Activated CD8-positive, alpha-beta memory T cell treated with anti-CD3 and anti-CD28 coated beads for 24 hours (primary cell): ENCODE results near the gene ENDOD1.

Experiments used
- DNase-seq: peaks from one replicate; pipeline ENCODE4 v3.0.0-alpha.2; 2020

The ENDOD1 gene

DNA sequence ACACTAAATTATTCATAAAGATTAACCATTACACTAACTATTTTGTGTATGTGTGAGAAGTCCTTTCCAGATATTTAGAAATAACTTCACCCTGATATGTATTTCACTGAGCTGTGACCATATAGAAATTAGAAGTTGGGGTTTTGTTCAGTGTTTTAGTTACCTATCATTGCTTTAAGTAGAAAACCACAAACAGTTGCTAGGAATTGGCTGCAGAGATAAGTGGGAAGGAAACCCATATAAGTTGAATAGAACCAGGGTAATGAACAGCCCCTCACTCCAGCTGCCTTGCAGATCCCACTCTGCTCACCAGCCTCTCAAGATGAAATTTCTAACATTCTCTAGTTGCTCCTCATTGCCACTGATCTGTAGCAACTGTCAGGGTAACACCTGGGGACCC is 12.7 kb upstream of the ENDOD1 start:
- DNase-seq = no peak

DNA sequence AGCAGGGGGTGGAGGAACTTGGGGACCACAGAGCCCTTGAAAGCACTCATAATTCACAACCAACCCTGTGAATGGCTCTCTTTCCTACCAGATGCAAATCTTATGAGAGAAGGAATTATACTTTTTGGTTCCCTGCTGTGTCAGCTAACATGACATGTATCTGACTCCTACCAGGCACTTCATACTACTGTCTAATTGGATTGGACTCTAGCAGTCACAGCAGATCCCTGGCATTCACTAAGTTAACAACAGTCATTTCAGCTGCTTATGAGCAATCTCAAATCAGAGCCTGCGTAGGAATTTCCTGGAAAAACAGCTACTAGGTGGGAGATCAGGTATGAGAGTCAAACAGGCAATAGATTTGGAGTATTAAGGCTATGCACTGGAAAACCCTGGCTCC is 11.1 kb upstream of the ENDOD1 start:
- DNase-seq = no peak

GRCh38 chr11:95081010-95081409 is 8.6 kb upstream of the ENDOD1 start:
- DNase-seq = no peak

GRCh38 chr11:95081412-95081811 is 8.2 kb upstream of the ENDOD1 start:
- no peak for DNase-seq

GRCh38 chr11:95082576-95083001 is 7.1 kb upstream of the ENDOD1 start:
- DNase-seq = no peak

- DNase-seq = no peak
Measured at GRCh38 chr11:95084509-95084908, 5.1 kb upstream of the ENDOD1 start.

DNA sequence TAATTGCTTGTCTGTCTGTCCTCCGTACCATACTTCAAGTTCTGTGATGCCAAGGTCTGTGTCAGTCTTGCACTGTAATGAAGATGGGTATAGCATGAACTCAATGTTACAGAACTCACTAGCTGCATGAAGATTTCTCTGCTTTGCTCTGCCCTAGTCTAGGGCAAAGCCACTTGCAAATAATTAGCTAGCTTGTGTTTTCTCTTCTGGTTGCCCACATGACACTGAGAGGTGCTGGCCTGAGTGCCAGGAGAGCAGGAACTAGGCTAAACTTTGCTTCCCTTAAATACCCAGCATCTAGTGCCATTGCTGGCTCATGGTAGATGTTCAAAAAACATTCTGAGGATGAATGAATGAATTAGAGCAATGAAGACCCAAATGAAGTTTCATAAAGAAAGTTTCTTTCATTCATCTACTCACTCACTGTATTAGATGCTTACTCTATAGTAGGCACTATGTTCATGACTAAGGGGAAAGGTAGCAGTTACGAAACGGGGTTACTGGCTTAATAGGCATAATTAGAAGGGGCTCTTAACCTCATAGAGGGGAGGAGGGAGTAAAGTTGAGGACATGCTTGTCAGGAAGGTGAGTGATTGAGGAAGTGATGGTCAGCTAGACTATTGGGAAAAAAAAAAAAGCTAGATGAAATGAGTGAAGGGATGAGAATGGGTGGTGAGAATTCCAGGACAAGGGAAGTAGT is 4.4 kb upstream of the ENDOD1 start:
- no peak for DNase-seq

DNA sequence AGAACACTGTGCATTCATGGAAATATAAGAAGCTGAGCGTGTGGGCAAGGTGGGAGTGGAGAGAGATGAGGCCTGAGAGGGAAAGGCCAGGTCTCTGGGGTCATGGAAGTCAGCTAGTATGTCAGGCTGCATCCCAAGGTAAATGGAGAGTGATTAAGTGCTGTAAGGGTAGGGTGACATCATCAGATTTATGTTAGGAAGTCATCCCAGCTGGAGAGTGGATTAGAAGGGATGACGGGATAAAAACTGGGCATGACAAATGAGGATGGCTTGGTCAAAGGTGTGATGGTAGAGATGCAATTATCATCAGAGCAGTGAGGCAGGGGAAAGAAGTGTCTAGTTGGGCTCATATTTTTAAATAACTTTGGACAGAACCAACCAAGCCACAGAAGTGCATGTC is 3.5 kb upstream of the ENDOD1 start:
- no peak for DNase-seq

DNA sequence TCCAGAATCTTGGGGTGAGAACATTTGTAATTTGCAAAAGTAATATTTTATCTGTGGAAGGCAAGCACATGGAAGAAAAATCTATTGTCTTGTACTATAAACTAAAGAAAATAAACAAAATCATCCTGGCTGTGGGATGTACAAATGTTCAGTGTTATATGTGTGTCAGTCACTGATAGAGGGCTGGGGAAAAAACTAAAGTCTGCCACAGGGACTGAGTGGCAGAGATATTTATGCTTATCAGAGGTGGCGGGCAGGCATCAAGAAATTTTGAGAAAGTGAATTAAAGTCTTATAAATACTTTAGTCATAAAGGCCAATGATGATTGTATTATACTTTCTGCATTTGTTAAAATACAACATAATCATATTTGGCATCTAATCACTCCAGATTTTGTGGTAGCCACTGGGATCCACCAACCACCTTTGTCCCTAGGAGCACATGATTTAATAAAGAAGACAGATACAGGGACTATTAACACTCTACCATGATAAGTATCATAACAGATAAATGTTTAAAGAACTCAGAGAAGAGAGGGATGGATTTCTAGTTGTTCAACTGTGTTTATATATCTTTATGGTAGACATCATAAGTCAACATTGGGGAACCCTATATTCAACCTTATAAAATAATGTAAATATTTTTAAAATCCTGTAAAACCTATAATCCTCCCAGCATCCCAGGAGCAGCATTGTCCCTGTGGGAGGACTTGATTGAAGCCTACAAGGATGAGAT is 2.6 kb upstream of the ENDOD1 start:
- no peak for DNase-seq

DNA sequence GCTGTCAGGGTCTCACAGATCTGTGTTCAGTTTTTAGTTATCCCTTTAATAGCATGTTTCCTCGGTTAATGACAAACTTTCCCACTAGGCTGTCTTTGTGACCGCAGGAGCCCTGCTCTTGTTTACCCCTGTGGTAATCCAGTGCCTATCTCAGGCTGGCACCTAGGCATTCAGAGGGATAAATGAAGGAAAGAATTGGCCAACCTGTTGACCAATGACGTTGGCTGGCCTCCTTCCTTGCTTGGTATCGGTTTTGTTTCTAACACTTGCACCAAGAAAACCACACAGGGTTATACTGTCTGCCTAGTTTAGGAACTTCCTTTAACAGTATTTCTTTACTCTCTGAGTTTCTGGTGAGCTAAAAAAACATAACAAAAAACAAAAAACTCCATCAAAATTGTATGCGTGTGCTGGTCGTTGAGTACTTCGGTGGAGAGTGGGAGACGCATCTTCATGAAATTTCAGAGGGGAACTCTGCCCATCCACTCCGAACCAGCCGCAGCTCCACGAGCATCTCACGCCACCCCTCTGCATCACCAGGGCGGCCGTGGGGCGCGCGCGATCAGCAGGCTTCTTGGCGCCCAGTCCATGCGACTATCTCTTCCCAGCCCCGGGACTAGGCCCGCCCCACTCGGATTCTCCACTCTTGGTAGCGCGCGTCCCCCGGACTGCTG is 563 bp upstream of the ENDOD1 start:
- no peak for DNase-seq

DNA sequence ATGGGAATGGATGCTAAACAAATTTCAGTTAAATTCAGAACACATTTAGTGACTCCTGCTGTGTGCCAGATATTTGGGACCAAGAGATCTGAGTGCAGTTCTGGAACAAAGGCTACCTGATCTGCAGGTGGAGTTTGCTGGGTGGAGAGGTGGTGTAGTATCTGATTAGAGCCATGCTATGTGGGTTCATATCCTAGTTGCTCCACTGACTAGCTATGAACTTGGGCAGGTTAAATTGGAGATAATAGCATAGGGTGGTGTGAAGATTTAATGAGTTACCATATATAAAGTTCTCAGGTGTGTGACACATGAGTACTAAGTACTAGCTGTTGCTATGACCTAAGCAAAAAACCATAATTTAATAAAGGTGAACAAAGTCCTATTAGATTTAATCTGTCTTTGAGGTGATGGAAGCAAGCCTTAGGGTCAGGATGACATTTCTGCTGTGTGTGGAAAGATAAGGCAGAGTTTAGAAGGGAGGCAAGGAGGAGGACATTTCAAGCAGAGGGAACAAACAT is 2.1 kb downstream of the ENDOD1 start:
- DNase-seq = no peak

GRCh38 chr11:95092549-95093324 is 3.1 kb downstream of the ENDOD1 start:
- DNase-seq = no peak

DNA sequence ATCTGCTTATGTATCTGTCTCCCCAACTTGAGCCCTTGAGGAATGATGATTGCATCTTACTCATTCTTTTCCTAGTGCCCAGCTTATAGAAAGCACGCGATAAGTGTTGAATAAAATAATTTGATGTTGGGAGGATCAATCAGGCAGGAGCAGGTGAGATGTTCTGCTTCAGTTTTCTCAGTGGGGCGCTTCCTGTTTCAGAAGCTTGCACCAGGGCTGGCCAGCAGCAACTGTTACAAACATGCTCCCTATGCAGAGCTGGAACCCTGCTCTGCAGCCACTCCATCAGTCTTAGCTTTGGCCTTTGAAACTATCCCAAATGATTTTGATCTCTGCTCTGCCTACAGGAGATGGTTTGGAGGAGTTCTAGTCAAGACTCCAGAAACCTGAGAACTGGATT is 3.9 kb downstream of the ENDOD1 start:
- DNase-seq = no peak

DNA sequence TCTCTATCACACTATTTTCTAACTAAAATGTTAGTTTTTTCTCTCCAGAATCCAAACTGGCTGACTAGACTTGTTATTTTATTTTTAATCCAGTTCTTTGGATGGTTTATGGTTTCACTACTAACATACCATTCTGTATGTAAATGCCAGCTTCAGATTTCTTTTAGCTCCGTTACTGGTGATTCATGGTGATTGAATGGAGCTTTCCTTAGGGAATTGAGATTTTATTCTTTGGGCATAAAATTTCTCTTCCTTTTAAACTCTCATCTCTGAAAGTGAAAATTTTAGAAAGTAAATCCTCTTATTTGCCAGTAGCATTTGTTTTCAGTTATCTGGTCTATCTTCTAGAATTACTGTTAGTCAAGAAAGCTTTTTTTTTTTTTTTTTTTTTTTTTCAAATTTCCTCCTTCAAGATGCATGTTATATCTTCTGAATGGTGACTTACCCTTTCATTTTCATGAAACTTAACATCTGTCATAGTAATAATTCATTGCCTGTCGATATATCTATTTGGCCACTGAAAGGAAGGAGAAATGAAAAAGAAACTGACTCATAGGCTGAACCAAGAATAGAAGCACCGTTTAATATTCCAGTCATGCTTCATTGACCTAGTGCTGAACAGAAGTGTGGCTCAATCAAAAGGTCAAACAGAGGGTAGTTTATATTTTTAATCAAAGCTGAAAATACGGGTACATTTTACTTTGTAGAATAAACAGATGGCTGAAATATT is 6.4 kb downstream of the ENDOD1 start:
- DNase-seq = no peak

DNA sequence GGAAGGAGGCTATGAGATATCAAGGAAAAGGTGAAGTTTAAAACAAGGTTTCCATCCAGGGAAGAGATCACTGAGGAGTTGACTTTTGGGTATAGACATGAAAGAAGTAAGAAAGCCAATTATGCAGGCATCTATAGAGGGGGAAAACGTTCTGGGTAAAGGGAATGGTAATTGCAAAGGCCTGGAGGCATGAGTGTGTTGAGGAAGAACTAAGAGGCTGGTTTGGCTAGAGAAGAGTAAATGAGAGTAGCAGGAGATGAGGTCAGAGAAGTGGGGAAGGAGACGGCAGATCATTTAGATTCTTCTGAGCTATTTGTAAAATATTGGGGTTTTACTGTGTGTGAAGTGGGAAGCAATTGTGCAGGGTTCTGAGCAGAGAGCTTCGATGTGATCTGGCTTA is 7.6 kb downstream of the ENDOD1 start:
- DNase-seq = no peak

DNA sequence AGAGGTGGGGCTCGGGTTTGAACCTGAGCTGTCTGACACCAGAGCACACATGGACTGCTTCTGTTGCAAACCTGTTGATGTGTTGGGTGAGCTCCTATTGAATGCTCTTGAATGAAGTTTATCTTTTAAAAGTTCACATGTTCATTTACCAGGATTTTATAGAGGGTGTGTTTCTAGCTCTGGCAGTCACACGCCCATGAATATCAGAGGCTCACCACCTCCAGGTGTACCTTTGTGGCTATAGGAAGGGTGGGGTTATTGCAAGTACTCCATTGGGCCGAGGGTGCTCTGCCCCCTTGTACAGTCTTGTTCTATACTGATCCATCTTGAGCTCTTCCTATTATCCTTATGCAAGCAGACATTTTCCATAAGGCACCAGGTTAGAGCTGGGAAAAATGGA is 9.2 kb downstream of the ENDOD1 start:
- no peak for DNase-seq

DNA sequence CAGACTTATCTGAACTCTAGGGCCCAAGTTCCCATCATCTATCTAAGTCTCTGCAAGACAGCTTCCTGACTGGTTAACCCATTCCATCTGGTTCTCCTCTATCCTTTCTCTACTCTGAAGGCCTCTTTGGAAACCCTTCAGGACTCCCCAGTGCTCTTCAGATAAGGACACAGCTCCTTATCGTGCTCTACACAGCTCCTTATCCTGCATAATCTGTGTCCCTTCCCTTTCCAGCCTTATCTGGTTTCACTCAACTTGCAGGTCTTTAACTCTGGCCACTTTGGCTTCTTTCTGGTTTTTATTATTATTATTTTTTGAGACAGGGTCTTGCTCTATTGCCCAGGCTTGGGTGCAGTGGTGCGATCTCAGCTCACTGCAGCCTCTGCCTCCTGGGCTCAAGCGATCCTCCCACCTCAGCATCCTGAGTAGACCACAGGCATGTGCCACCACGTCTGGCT is 10.6 kb downstream of the ENDOD1 start:
- DNase-seq = no peak

GRCh38 chr11:95100856-95101507 is 11.3 kb downstream of the ENDOD1 start:
- DNase-seq = no peak

DNA sequence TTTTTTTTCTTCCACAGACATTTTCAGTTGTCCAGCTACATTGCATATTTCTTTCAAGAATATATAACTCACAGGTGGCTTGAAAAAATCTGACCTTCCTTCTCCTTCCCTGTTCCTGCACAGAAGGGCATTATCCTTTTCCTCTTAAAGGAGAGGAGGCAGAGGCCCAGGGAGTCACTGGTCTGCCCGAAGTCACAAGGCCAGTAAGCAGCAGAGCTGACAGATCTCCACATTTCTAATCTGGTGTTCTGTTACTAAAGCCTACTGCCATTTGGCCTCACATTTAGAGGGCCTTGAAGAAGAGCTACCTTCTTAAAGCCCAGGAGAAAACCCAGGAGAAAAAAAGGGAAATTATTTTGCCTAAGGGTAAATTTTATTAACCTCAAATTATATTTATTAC is 12.3 kb downstream of the ENDOD1 start:
- no peak for DNase-seq

GRCh38 chr11:95102733-95103132 is 13.1 kb downstream of the ENDOD1 start:
- no peak for DNase-seq

DNA sequence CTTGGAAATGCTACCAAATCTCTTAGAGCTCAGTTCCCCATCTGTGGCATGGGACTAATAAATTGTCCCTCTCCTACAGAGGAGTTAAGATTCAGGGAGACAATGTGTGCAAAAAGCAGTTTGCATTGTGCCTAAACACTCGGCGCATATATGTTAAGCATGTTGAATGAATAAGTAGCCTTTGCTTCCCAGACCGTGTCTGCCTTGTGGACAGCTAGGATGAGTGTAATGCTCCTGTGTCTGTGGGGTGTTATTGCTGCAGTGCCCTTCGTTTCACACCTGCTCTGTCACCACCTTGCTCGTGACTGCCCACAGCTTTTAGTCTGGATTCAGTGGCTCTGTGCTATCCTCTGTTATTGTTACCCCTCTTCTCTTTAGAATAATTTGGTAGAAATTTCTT is 14.1 kb downstream of the ENDOD1 start:
- DNase-seq = no peak
